Measurements from ENCODE around the gene CHCHD6. TPM values are rescaled to one million over a fixed set of nuclear protein-coding genes. Genes with fewer than 3 reads are reported as not detected.

Gene CHCHD6
- total and polyA plus RNA-seq, 2 of the 4 experiments (the other 2 are of a cell fraction): 18.8 to 28.9 TPM

GRCh38 chr3:126961791-126962461 lies 257.9 kb downstream of the CHCHD6 start:
- no peak overlapping the region for H3K9ac ChIP-seq (ENCODE audit: low read depth, low read length)
- H3K56ac ChIP-seq (ENCODE audit: extremely low read depth, insufficient read depth, low read length): no peak overlapping the region
- peaks cover 9% of the 10 kb centered on the region; the same call in 1 of the 2 replicates for H3K9me1 ChIP-seq (ENCODE audit: insufficient read depth, low read length)
- no TSS peak for BruUV-seq (replicated peaks)
- no peak overlapping the region for H3K14ac ChIP-seq (replicated peaks; ENCODE audit: low read depth, low read length)
- no peak overlapping the region for H3K23ac ChIP-seq (ENCODE audit: low read depth, low read length)
- DNase-seq: no peak
- H2AK9ac ChIP-seq (replicated peaks; ENCODE audit: low read depth, low read length, poor library complexity): no peak overlapping the region
- dilution Hi-C loops (cut with HindIII; ENCODE audit: low sequenced_read_pairs, unreplicated experiment) (no loop called here), in situ Hi-C loops (cut with MboI; ENCODE audit: low sequenced_read_pairs) (no loop called here), intact Hi-C loops (cut with micrococcal nuclease) (loop anchor here (5.0 kb wide), 1 partner anchor 110 kb away; no protein-coding TSS in a partner anchor)
- no peaks in the 10 kb centered on the region for H3K9me3 ChIP-seq (ENCODE audit: control insufficient read depth, insufficient read depth, low read length)
- ATAC-seq (ENCODE audit: low read depth): no peak
- H2BK5ac ChIP-seq (ENCODE audit: low read depth, low read length, poor library complexity, severe bottlenecking): no peak overlapping the region
- H2BK120ac ChIP-seq (ENCODE audit: low read depth, low read length): no peak overlapping the region
- TF ChIP-seq MAFK (IDR thresholded peaks at IDR 0.05; ENCODE audit: low read depth, low read length): no peak
- TF ChIP-seq CEBPB (IDR thresholded peaks at IDR 0.05; ENCODE audit: low read depth, low read length): no peak
- TF ChIP-seq ELK1 (IDR thresholded peaks at IDR 0.05; ENCODE audit: borderline replicate concordance, low read depth, low read length): no peak
- no peak for TF ChIP-seq CTCF (conservative IDR thresholded peaks at IDR 0.05; ENCODE audit: low read depth, low read length)
- TF ChIP-seq FOS (IDR thresholded peaks at IDR 0.05; ENCODE audit: low read depth, low read length): no peak
- no peak for TF ChIP-seq NFE2L2 (IDR thresholded peaks at IDR 0.05; ENCODE audit: low read depth, low read length)
- TF ChIP-seq CHD1 (IDR thresholded peaks at IDR 0.05; ENCODE audit: low read depth, low read length): no peak
- TF ChIP-seq RAD21 (IDR thresholded peaks at IDR 0.05; ENCODE audit: low read length): no peak
- no peak overlapping the region for H3K4ac ChIP-seq (ENCODE audit: low read depth, low read length)
- H2BK15ac ChIP-seq (ENCODE audit: low read depth, low read length): no peak overlapping the region
- no peak overlapping the region for H3K18ac ChIP-seq (ENCODE audit: low read depth, low read length)
- H2AK5ac ChIP-seq (ENCODE audit: low read depth, low read length): no peak overlapping the region
- peaks cover 15% of the 10 kb centered on the region; the same call in 1 of the 2 replicates for H3K4me1 ChIP-seq (ENCODE audit: control insufficient read depth, insufficient read depth, low read length)
- no peak overlapping the region for H3K27ac ChIP-seq (ENCODE audit: insufficient read depth, low read length)
- H2AFZ ChIP-seq (replicated peaks; ENCODE audit: low read length, poor library complexity): no peak overlapping the region
- H4K8ac ChIP-seq (ENCODE audit: low read depth in 2 of 2, low read length in 2 of 2): no peak overlapping the region
- H2BK20ac ChIP-seq (ENCODE audit: low read depth, low read length): no peak overlapping the region
- no peaks in the 10 kb centered on the region for H3K27me3 ChIP-seq (ENCODE audit: control insufficient read depth, insufficient read depth, low read length)
- WGBS, 2 experiments (ENCODE audit: extremely low coverage in 2 of 2, insufficient read length in 1 of 2): 80% methylated on average over 3 of the region's 11 CpGs; no CpG with 5 or more reads in 1 of the 2 experiments
- H3K79me1 ChIP-seq (ENCODE audit: low read depth in 1 of 2, low read length in 2 of 2): no peaks in the 10 kb centered on the region
- no peaks in the 10 kb centered on the region for H3K36me3 ChIP-seq (ENCODE audit: control insufficient read depth, insufficient read depth, low read length)
- no peak overlapping the region for H3K4me2 ChIP-seq (ENCODE audit: low read depth, low read length)
- no peak overlapping the region for H3K4me3 ChIP-seq (ENCODE audit: insufficient read depth, low read depth, low read length)
- H4K5ac ChIP-seq (ENCODE audit: low read depth, low read length): no peak overlapping the region
- no peak overlapping the region for H4K91ac ChIP-seq (ENCODE audit: insufficient read depth, low read depth, low read length)
- ChIA-PET CTCF (interaction anchor here (1.6 kb wide), 1 partner anchor 209 kb away, joined by 4 read pairs; no protein-coding TSS in a partner anchor), POLR2A (ENCODE audit: unreplicated experiment) (no interaction called here)
- H4K20me1 ChIP-seq (ENCODE audit: insufficient read depth, low read length): no peaks in the 10 kb centered on the region

All from IMR-90 (cell line).